ENCODE data around the gene MAPT.

DNA sequence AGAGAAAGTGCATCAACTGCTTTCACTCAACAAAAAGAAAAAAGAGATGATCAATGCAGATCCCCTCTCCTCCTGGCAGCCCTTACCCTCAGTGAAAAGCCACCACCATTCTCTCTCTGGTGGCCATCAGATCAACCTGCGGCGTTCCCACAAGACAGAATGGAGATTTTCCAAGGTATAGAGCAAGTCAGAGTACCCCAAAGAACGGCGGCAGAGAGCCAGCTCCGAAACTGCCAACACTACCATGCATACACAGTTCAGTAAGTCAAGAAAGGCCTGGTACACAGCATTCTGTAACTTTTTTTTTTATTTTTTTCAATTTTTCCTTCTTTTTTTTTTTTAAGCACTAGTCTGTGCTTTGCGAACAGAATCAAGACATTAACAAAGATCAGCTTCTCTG lies 135.3 kb downstream of the MAPT start:
- TF ChIP-seq, protein P1, sequence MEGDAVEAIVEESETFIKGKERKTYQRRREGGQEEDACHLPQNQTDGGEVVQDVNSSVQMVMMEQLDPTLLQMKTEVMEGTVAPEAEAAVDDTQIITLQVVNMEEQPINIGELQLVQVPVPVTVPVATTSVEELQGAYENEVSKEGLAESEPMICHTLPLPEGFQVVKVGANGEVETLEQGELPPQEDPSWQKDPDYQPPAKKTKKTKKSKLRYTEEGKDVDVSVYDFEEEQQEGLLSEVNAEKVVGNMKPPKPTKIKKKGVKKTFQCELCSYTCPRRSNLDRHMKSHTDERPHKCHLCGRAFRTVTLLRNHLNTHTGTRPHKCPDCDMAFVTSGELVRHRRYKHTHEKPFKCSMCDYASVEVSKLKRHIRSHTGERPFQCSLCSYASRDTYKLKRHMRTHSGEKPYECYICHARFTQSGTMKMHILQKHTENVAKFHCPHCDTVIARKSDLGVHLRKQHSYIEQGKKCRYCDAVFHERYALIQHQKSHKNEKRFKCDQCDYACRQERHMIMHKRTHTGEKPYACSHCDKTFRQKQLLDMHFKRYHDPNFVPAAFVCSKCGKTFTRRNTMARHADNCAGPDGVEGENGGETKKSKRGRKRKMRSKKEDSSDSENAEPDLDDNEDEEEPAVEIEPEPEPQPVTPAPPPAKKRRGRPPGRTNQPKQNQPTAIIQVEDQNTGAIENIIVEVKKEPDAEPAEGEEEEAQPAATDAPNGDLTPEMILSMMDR (conservative IDR thresholded peaks at IDR 0.05; ENCODE audit: low read depth, low read length), result no peak
- no peak for TF ChIP-seq EZH2 (IDR thresholded peaks at IDR 0.05; ENCODE audit: borderline replicate concordance, low read depth, low read length, poor library complexity, severe bottlenecking)

Data from A673 (cell line).